Measurements from ENCODE around the gene C22orf39. TPM values are rescaled to one million over a fixed set of nuclear protein-coding genes. Genes with fewer than 3 reads are reported as not detected.

C22orf39 gene
- total RNA-seq, 1 donor from 2014 or later, result 26.6 TPM

DNA sequence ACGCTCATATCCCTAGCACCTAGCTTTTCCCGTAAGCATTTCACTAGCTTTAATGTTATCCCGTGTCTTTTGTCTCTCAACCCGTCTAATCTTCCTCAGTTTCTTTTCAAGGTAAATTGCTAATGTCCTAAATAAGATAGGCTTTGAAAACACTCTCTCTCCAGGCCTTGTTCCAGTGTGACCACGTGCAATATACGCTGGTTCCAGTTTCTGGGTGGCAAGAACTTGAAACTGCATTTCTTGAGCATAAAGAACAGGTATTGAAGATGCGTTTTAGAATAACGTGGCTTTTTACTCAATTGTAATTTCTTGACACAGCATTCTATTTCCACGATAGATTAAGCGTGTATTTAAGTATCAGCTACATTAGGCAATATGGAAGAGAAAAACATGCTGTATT, 33.3 kb upstream of the C22orf39 start:
- Mint-ChIP-seq H3K9me3 (ENCODE audit: unreplicated experiment) (no peaks in the 10 kb centered on the region), H3K27me3 (ENCODE audit: unreplicated experiment) (peaks cover 3% of the 10 kb centered on the region), H3K27ac (ENCODE audit: unreplicated experiment) (no peak overlapping the region), H3K4me1 (ENCODE audit: unreplicated experiment) (peaks cover 25% of the 10 kb centered on the region), H3K4me3 (ENCODE audit: unreplicated experiment) (peak overlapping the region; percentile 90), H3K36me3 (ENCODE audit: low read depth, unreplicated experiment) (peaks cover 6% of the 10 kb centered on the region)
- no peak for DNase-seq (ENCODE audit: low spot score)
- TF ChIP-seq, protein P1, sequence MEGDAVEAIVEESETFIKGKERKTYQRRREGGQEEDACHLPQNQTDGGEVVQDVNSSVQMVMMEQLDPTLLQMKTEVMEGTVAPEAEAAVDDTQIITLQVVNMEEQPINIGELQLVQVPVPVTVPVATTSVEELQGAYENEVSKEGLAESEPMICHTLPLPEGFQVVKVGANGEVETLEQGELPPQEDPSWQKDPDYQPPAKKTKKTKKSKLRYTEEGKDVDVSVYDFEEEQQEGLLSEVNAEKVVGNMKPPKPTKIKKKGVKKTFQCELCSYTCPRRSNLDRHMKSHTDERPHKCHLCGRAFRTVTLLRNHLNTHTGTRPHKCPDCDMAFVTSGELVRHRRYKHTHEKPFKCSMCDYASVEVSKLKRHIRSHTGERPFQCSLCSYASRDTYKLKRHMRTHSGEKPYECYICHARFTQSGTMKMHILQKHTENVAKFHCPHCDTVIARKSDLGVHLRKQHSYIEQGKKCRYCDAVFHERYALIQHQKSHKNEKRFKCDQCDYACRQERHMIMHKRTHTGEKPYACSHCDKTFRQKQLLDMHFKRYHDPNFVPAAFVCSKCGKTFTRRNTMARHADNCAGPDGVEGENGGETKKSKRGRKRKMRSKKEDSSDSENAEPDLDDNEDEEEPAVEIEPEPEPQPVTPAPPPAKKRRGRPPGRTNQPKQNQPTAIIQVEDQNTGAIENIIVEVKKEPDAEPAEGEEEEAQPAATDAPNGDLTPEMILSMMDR (IDR thresholded peaks at IDR 0.05; ENCODE audit: unreplicated experiment), result no peak

DNA sequence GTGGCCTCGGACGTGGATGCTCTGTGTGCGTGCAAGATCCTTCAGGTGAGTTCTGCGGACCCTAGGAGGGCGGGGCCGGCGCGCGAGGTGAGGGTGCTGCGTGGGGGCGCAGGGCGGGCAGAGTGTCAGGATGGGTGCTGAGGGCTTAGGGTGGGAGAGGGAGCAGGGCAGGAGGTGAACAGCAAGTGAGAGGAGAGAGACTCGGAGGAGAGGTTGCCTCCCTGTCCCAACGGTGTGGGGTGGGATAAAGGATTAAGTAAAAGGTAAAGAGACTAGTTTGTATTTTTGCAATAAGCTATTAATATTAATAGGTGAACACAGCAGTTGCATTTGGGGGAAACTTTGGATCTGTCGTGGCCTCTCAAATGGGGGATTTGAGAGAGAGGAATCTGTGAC, 32.7 kb upstream of the C22orf39 start:
- no peaks in the 10 kb centered on the region for H3K9me3 Mint-ChIP-seq (ENCODE audit: unreplicated experiment)
- TF ChIP-seq, protein P1 (IDR thresholded peaks at IDR 0.05; ENCODE audit: unreplicated experiment), result no peak
- H3K27ac Mint-ChIP-seq (ENCODE audit: unreplicated experiment), result peak overlapping the region; percentile 52
- peaks cover 3% of the 10 kb centered on the region for H3K27me3 Mint-ChIP-seq (ENCODE audit: unreplicated experiment)
- DNase-seq (ENCODE audit: low spot score), result no peak
- H3K36me3 Mint-ChIP-seq (ENCODE audit: low read depth, unreplicated experiment), result peaks cover 12% of the 10 kb centered on the region
- peaks cover 25% of the 10 kb centered on the region for H3K4me1 Mint-ChIP-seq (ENCODE audit: unreplicated experiment)
- H3K4me3 Mint-ChIP-seq (ENCODE audit: unreplicated experiment), result peak overlapping the region; percentile 90

DNA sequence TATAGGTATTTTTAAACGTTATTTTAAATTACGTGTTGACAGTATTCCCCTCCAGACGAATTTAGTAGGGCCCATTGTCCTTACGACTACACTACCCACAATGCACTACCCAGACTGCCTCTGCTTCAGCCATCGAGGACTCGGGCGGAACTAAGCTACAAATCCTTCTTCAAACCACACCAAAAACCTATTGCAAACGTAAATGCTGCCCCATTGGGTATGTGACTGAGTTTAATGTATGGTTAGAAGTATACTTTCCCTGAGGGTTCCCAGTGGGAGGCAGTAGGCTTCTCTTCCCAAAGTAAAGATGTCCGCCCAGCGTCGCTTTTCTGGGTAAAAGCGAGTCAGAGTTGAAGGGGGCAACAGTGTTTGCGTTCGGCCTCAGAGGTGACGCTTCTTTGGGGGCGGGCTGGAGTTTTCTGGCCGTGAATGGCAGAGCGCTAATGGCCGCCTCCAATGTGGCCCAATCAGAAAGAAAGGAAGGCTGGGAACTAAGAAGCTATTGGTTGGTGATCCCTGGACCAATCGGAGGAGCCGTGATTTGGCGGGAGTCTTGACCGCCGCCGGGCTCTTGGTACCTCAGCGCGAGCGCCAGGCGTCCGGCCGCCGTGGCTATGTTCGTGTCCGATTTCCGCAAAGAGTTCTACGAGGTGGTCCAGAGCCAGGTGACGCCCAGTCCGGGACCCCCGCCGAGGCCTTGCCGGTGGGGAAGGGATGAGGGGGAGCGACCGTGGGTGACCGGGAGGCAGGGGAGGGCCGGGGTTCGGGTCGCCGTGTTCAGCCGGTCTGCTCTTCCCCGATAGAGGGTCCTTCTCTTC, 32.1 kb upstream of the C22orf39 start, which contains the start of gene CDC45:
TSS of gene CDC45 (plus strand) at position 566 of the 818 bp plus-strand sequence. CDS start at position 615, 49 bp downstream.
- TF ChIP-seq, protein P1 (IDR thresholded peaks at IDR 0.05; ENCODE audit: unreplicated experiment), result no peak
- peak within 1 kb of the TSS; percentile 90 for H3K4me3 Mint-ChIP-seq (ENCODE audit: unreplicated experiment)
- peaks cover 25% of the 10 kb centered on the region for H3K4me1 Mint-ChIP-seq (ENCODE audit: unreplicated experiment)
- DNase-seq (ENCODE audit: low spot score), result peak; percentile 89
- H3K9me3 Mint-ChIP-seq (ENCODE audit: unreplicated experiment), result no peaks in the 10 kb centered on the region
- peaks cover 3% of the 10 kb centered on the region for H3K27me3 Mint-ChIP-seq (ENCODE audit: unreplicated experiment)
- peak within 1 kb of the TSS; percentile 99 for H3K27ac Mint-ChIP-seq (ENCODE audit: unreplicated experiment)
- H3K36me3 Mint-ChIP-seq (ENCODE audit: low read depth, unreplicated experiment), result peaks cover 12% of the 10 kb centered on the region

DNA sequence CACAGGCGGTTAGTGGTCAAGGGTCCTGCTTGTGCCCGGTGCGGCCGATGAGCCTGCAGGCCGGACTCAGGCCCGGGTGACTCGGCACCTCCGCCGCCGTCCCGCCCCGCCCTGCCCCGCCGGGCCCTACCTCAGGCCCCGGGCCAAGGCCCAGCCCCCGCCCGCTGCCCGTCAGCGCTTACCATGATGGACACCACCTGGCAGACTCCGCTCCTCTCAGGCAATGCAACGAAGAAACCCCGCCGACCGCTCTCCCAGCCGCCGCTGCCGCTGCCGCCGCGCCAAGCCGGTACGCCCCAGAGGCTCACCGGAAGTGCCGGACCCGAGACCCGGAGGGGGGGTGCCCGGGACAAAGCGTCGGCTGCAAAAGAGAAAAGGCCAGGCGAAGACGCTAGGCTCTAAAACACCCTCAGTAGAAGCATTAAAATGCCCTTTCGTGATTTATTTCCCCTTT, 31.4 kb upstream of the C22orf39 start, which contains the start of gene UFD1:
TSS of gene UFD1 (minus strand) at position 293 of the 454 bp plus-strand sequence. CDS start at position 185, 108 bp downstream.
- Mint-ChIP-seq H3K27ac (ENCODE audit: unreplicated experiment) (peak within 1 kb of the TSS; percentile 99), H3K27me3 (ENCODE audit: unreplicated experiment) (peaks cover 3% of the 10 kb centered on the region), H3K4me1 (ENCODE audit: unreplicated experiment) (peaks cover 25% of the 10 kb centered on the region), H3K4me3 (ENCODE audit: unreplicated experiment) (peak within 1 kb of the TSS; percentile 90), H3K9me3 (ENCODE audit: unreplicated experiment) (no peaks in the 10 kb centered on the region), H3K36me3 (ENCODE audit: low read depth, unreplicated experiment) (peaks cover 15% of the 10 kb centered on the region)
- peak; percentile 74 for DNase-seq (ENCODE audit: low spot score)
- TF ChIP-seq, protein P1 (IDR thresholded peaks at IDR 0.05; ENCODE audit: unreplicated experiment), result no peak

All from endothelial cell (in vitro differentiated cells).